Measurements from ENCODE around the gene MTNR1A. TPM values are rescaled to one million over a fixed set of nuclear protein-coding genes. Genes with fewer than 3 reads are reported as not detected.

MTNR1A gene
- total and polyA plus RNA-seq, 9 of the 15 experiments (the other 6 are each of a cell fraction or from before 2014, with no cell fraction given): 0.09 to 0.12 (median 0.10) TPM; not detected in 5

DNA sequence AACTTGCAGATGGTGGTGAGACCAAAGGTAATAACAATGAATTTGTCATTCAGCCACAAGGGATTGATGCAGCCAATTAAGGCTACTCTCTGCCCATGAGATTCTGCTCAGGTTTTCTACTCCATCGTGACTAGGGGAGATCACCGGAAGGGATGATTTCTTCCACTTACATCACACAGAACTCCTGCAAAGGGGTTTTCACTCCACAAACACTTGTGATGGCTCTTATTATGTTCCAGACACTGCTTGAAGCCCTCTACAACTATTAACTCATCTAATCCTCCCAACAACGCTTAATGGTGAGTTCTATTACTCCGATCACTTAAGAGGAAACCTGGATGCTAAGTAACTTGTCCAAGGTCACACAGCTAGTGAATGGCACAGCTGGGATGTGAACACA is 55.9 kb downstream of the MTNR1A start (continued):
- TF ChIP-seq, protein P1, sequence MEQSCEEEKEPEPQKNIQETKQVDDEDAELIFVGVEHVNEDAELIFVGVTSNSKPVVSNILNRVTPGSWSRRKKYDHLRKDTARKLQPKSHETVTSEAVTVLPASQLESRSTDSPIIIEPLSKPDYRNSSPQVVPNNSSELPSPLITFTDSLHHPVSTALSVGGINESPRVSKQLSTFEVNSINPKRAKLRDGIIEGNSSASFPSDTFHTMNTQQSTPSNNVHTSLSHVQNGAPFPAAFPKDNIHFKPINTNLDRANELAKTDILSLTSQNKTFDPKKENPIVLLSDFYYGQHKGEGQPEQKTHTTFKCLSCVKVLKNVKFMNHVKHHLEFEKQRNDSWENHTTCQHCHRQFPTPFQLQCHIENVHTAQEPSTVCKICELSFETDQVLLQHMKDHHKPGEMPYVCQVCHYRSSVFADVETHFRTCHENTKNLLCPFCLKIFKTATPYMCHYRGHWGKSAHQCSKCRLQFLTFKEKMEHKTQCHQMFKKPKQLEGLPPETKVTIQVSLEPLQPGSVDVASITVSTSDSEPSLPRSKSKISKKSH (CRISPR knock-in tag; IDR thresholded peaks at IDR 0.05): no peak
- TF ChIP-seq ZFP36 (IDR thresholded peaks at IDR 0.05; ENCODE audit: low read depth, low read length, partially characterized antibody) (peak; percentile 75), PCBP1 (IDR thresholded peaks at IDR 0.05; ENCODE audit: low read depth, low read length, poor library complexity, severe bottlenecking) (no peak), SMAD1 (IDR thresholded peaks at IDR 0.05; ENCODE audit: low read depth, low read length, partially characterized antibody) (no peak), U2AF1 (optimal IDR thresholded peaks at IDR 0.05; ENCODE audit: low read depth, low read length) (no peak), ATF7 (IDR thresholded peaks at IDR 0.05) (peak; percentile 48; the same call in 1 of the 2 replicates), BRD9 (IDR thresholded peaks at IDR 0.05; ENCODE audit: low read depth, partially characterized antibody) (peak; percentile 21), L3MBTL2 (IDR thresholded peaks at IDR 0.05) (peak; percentile 45; the same call in 1 of the 2 replicates), MED1 (CRISPR knock-in tag; IDR thresholded peaks at IDR 0.05; ENCODE audit: borderline replicate concordance) (no peak), EP400 (IDR thresholded peaks at IDR 0.05) (peak; percentile 48), POLR2G (IDR thresholded peaks at IDR 0.05; ENCODE audit: low read depth, low read length) (peak; percentile 32)
- TF ChIP-seq, protein P2, sequence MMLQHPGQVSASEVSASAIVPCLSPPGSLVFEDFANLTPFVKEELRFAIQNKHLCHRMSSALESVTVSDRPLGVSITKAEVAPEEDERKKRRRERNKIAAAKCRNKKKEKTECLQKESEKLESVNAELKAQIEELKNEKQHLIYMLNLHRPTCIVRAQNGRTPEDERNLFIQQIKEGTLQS (IDR thresholded peaks at IDR 0.05): peak; percentile 38; the same call in 1 of the 2 replicates
- TF ChIP-seq, protein P2 (CRISPR knock-in tag; conservative IDR thresholded peaks at IDR 0.05): no peak
